ENCODE results near the gene PDIA6.

GRCh38 chr2:10773821-10774341 is 38.7 kb downstream of the PDIA6 start:
- no peak for TF ChIP-seq EZH2 (IDR thresholded peaks at IDR 0.05; ENCODE audit: insufficient read depth, low read length)
- no peak for TF ChIP-seq CTCF (IDR thresholded peaks at IDR 0.05; ENCODE audit: insufficient read depth, low read depth, low read length)

Data from astrocyte (in vitro differentiated cells and primary cell).